ENCODE results near the gene SLC4A7. TPM values are rescaled to one million over a fixed set of nuclear protein-coding genes. Genes with fewer than 3 reads are reported as not detected.

The SLC4A7 gene
- polyA plus RNA-seq, 1 donor (not counting 4 experiments of a cell fraction or from before 2014, with no cell fraction given), result 28.5 TPM

DNA sequence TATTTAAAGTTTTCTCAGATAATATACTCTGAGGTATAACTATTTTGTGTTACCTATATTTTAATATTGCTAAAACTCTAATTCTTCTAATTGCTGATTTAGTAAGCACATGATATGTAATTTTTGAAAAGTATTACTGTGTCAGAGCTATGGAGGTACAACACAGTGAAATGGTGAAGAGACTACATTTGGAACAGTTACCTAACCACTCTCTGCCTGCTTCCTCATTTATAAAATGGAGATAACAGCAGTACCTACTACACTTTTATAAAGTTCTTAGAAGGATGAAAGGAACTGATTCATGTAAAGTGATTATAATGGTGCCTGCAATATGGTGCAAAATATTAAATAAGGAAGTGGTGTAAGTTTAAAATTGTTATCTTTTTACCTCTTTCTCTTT, 98.7 kb downstream of the SLC4A7 start:
- no peak overlapping the region for H2AFZ ChIP-seq (ENCODE audit: control insufficient read depth, low read length)
- no peak overlapping the region for H3K27ac ChIP-seq (ENCODE audit: control insufficient read depth, insufficient read depth, low read length)
- FAIRE-seq (no peak), DNase-seq (ENCODE audit: low read depth, low spot score) (no peak)
- H4K20me1 ChIP-seq (ENCODE audit: control insufficient read depth, extremely low read depth, insufficient read depth, low read length), result no peaks in the 10 kb centered on the region
- H3K79me2 ChIP-seq (ENCODE audit: control insufficient read depth, insufficient read depth, low read length), result no peaks in the 10 kb centered on the region
- no peak overlapping the region for H3K4me3 ChIP-seq (ENCODE audit: control insufficient read depth in 2 of 3, extremely low read depth in 1 of 3, insufficient read depth in 2 of 3, low read depth in 1 of 3, low read length in 3 of 3)
- no peaks in the 10 kb centered on the region for H3K4me1 ChIP-seq (ENCODE audit: control insufficient read depth, extremely low read depth, insufficient read depth, low read length)
- H3K36me3 ChIP-seq (ENCODE audit: control insufficient read depth in 2 of 2, extremely low read depth in 1 of 2, insufficient read depth in 2 of 2, low read length in 2 of 2), result peaks cover 9 to 14% of the 10 kb centered on the region in 2 experiments
- H3K27me3 ChIP-seq (ENCODE audit: control insufficient read depth, extremely low read depth, insufficient read depth, low read length), result no peaks in the 10 kb centered on the region
- H3K4me2 ChIP-seq (ENCODE audit: control insufficient read depth, extremely low read depth, insufficient read depth, low read depth, low read length), result no peak overlapping the region
- H3K9me3 ChIP-seq (ENCODE audit: control insufficient read depth, low read depth, low read length), result no peaks in the 10 kb centered on the region
- dilution Hi-C loops (cut with MboI; ENCODE audit: extremely low pct_ligation_motif_present, low sequenced_read_pairs), result no loop called here
- H3K9me1 ChIP-seq (ENCODE audit: control insufficient read depth, extremely low read depth, insufficient read depth, low read length), result no peaks in the 10 kb centered on the region
- TF ChIP-seq, protein P1, sequence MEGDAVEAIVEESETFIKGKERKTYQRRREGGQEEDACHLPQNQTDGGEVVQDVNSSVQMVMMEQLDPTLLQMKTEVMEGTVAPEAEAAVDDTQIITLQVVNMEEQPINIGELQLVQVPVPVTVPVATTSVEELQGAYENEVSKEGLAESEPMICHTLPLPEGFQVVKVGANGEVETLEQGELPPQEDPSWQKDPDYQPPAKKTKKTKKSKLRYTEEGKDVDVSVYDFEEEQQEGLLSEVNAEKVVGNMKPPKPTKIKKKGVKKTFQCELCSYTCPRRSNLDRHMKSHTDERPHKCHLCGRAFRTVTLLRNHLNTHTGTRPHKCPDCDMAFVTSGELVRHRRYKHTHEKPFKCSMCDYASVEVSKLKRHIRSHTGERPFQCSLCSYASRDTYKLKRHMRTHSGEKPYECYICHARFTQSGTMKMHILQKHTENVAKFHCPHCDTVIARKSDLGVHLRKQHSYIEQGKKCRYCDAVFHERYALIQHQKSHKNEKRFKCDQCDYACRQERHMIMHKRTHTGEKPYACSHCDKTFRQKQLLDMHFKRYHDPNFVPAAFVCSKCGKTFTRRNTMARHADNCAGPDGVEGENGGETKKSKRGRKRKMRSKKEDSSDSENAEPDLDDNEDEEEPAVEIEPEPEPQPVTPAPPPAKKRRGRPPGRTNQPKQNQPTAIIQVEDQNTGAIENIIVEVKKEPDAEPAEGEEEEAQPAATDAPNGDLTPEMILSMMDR (optimal IDR thresholded peaks at IDR 0.05 in 1 of 3, IDR thresholded peaks at IDR 0.05 in 1 of 3, conservative IDR thresholded peaks at IDR 0.05 in 1 of 3; ENCODE audit: extremely low read depth in 1 of 3, insufficient read depth in 2 of 3, low read length in 3 of 3), result no peak
- no peak overlapping the region for H3K9ac ChIP-seq (ENCODE audit: control insufficient read depth, extremely low read depth, insufficient read depth, low read length)

DNA sequence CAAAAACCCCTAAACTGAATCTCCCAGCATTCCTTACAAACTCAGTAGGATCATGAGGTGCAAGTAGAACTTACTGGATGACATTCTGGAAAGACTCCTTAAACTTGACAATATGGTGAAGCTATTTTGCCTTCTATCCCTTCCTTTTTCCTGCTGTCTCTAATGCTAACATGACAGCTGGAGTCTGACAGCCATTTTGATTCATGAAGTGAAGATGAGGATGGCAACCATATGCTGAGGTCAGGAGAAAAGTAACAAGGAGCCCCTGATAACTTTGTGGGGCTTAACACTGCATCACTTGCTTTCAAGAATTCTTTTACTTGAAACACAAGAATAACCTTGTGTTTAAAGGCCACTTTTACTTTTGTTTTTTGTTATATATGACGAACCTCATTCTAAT, 100.0 kb downstream of the SLC4A7 start:
- Histone ChIP-seq H3K36me3 (ENCODE audit: control insufficient read depth in 2 of 2, extremely low read depth in 1 of 2, insufficient read depth in 2 of 2, low read length in 2 of 2) (peaks cover 7 to 15% of the 10 kb centered on the region in 2 experiments), H3K9ac (ENCODE audit: control insufficient read depth, extremely low read depth, insufficient read depth, low read length) (no peak overlapping the region), H4K20me1 (ENCODE audit: control insufficient read depth, extremely low read depth, insufficient read depth, low read length) (no peaks in the 10 kb centered on the region), H2AFZ (ENCODE audit: control insufficient read depth, low read length) (no peak overlapping the region), H3K79me2 (ENCODE audit: control insufficient read depth, insufficient read depth, low read length) (no peaks in the 10 kb centered on the region), H3K27me3 (ENCODE audit: control insufficient read depth, extremely low read depth, insufficient read depth, low read length) (no peaks in the 10 kb centered on the region), H3K9me3 (ENCODE audit: control insufficient read depth, low read depth, low read length) (no peaks in the 10 kb centered on the region), H3K27ac (ENCODE audit: control insufficient read depth, insufficient read depth, low read length) (no peak overlapping the region), H3K4me1 (ENCODE audit: control insufficient read depth, extremely low read depth, insufficient read depth, low read length) (no peaks in the 10 kb centered on the region), H3K4me2 (ENCODE audit: control insufficient read depth, extremely low read depth, insufficient read depth, low read depth, low read length) (no peak overlapping the region), H3K9me1 (ENCODE audit: control insufficient read depth, extremely low read depth, insufficient read depth, low read length) (no peaks in the 10 kb centered on the region), H3K4me3 (ENCODE audit: control insufficient read depth in 2 of 3, extremely low read depth in 1 of 3, insufficient read depth in 2 of 3, low read depth in 1 of 3, low read length in 3 of 3) (no peak overlapping the region)
- DNase-seq (ENCODE audit: low read depth, low spot score) (no peak), FAIRE-seq (no peak)
- TF ChIP-seq, protein P1 (optimal IDR thresholded peaks at IDR 0.05 in 1 of 3, IDR thresholded peaks at IDR 0.05 in 1 of 3, conservative IDR thresholded peaks at IDR 0.05 in 1 of 3; ENCODE audit: extremely low read depth in 1 of 3, insufficient read depth in 2 of 3, low read length in 3 of 3), result no peak
- TF ChIP-seq EZH2 (IDR thresholded peaks at IDR 0.05; ENCODE audit: low read length), result no peak
- dilution Hi-C loops (cut with MboI; ENCODE audit: extremely low pct_ligation_motif_present, low sequenced_read_pairs), result no loop called here

Measured in keratinocyte (primary cell).